OCI-LY1 (cell line): ENCODE measurements around the gene MTFMT.

Experiments used
- EZH2 ChIP-seq: fragments of 200-600 bp; sonication (generic), shearing (Covaris generic); IDR thresholded peaks from 2 replicates; pipeline ENCODE4 v1.8.0; 2017; ENCODE audit warnings: borderline replicate concordance, mixed run types, mild to moderate bottlenecking, antibody characterized with exemption, low read length, moderate library complexity, mixed read lengths
- TF ChIP-seq, protein P1 (sequence below): fragments of 200-600 bp; sonication (generic), shearing (Covaris generic); IDR thresholded peaks from 2 replicates; pipeline ENCODE4 v1.5.1; 2017; ENCODE audit warnings: mild to moderate bottlenecking, antibody characterized with exemption, low read length, moderate library complexity, mixed read lengths

DNA sequence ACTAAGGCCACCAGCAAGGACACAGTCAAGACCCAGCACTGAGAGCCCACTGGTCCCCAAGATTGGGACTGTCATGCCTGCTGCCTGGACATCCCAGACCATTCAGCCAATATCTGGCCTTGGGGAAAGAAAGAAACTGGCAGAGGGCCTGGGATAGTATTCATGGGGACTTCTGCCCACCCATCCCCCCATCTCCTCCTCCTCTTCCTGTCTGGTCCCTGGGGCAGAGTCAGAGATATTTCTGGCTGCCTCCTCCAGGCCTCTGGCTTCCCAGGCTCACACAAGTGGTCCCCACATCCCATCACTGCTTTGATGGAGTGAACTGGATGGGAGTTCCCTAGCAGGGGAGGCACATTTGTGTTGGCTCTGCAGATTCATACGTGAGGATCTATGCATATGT is 42.6 kb upstream of the MTFMT start:
- TF ChIP-seq EZH2, result no peak
- TF ChIP-seq, protein P1, sequence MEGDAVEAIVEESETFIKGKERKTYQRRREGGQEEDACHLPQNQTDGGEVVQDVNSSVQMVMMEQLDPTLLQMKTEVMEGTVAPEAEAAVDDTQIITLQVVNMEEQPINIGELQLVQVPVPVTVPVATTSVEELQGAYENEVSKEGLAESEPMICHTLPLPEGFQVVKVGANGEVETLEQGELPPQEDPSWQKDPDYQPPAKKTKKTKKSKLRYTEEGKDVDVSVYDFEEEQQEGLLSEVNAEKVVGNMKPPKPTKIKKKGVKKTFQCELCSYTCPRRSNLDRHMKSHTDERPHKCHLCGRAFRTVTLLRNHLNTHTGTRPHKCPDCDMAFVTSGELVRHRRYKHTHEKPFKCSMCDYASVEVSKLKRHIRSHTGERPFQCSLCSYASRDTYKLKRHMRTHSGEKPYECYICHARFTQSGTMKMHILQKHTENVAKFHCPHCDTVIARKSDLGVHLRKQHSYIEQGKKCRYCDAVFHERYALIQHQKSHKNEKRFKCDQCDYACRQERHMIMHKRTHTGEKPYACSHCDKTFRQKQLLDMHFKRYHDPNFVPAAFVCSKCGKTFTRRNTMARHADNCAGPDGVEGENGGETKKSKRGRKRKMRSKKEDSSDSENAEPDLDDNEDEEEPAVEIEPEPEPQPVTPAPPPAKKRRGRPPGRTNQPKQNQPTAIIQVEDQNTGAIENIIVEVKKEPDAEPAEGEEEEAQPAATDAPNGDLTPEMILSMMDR, result no peak
